Left hindlimb (tissue), 1 donor: ENCODE results near the gene MEGF11.

ENCODE experiments used
- DNase-seq: peaks from one replicate; pipeline ENCODE4 v3.0.0-alpha.2; 2018

Gene MEGF11

DNA sequence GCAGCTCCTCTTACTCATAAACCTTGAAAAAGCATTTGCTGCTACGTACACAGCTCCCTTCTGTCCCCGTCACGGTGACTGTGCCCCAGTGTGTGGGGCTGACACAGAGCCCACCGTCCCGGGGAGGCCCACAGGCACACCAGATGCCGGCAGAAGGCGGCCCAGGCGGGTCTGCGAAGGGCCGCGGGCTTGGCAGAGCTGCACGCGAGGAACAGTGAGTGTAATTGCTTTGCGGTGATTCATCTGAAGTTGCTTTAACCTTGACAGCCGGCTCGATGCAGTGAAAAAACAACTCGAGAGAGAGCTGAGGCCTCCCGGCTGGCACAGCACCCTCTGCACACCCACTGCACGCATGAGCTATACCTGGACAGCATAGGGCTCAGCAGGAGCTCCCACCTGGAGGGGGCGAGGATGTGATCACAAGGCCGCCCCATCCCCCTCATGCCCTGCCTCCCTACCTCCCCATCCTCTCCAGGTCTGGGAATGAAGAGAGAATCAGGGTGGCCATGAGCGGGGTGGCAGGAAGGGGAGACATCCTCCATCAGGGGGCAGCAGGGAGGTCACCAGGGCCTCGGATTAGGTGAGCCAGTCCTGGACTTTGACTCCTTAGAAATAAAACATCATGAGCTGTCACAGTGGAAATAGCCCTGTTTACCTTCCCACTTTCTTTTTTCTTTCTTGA lies 172.7 kb downstream of the MEGF11 start:
- DNase-seq = no peak

DNA sequence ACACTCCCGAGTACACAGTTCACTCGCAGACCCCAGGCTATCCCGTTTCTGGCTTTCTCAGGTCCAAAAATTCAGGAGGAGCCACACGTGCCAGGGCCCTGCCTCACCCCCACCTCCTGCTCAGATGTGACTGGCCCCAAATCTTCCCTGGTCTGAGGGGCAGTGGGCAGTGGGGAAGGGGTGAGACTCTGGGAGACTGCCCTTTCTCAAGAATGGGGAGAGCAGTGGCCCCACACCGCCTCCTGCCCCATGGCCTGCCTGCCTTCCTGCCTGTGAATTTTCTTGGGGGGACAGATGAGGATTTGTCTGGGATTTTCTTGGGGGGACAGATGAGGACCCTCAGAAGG lies 174.6 kb downstream of the MEGF11 start:
- no peak for DNase-seq

DNA sequence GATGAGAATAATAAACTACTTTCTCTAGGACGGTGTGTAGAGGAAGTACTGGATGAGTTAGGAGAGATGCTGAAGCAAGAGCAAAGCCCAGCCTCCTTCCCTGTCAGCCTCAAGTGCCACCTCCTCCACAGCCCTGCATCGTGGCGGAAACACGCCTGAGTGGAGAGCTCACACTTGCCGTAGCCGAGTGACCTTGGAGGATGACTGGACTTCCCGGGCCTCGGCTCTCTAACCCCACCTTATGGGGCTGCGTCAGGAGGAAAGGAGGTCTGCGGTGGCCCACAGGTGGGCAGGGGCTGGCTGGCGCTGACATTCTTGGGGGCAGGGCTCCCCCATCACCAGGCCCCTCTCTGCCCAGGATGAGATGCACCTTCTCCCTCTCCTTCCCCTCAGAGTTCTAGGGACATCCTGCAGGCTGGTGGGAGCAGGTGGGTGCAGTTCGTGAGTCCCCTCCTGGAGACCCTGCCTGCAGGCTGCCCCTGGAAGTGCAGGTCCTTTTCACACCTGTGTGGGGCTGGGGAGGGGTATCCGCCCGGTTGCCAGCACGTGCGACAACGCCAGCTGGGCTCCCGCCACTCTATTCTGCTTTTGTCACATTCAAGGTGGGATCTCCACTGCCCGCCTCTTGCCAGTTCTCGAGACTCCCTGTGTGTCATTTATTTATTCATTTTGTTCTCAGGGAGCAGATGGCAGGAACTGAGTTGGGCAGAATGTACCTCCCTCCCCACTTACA lies 175.2 kb downstream of the MEGF11 start:
- no peak for DNase-seq

DNA sequence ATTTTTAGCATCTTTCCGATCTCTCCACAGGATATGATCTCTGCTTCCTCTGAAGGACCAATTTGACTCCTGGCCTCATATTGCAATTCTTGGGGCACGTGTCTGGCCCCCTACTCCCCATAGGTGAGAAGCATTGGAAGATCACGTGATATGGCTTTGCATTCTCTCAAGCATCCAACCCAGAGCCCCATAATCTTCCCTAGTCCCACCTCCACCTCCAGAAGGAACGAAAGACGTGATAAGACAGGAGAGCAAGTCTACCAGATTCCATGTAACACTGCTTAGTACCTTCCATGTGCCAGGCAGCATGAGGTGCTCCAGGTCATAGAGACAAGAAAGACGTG lies 176.3 kb downstream of the MEGF11 start:
- no peak for DNase-seq

DNA sequence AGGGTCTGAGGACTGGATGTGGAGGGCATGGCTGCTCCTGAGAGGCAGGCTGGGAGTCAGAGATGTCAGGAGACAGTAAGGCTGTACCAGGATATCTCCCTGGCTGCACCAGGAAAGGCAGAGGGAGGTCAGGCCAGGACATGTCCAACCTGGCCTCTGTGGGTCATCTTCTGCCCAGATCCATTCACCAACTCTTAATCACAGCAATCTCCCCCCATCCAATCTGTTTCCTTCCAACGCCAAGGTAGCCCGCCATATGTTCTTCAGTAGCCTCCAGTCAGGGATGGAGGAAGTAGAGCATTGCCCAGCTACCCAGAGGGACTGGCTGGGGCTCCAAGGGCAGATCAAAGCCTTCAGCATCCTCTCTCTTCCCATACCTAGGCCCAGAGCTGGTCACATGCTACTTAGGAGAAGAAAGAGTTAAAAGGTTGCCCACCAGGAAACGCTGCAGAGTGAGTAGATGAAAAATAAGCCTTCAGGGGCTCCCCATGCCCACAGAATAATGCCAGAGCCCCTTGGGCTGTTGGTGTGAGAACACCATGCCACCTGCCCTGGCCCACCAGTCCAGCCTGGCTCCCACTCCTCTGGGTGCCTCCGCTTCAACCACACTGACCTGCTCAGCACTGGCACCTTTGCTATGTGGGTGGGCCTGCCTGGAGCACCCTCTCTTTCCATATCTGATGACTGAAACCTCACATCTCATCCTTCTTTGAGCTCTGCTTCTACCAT lies 176.8 kb downstream of the MEGF11 start:
- no peak for DNase-seq

DNA sequence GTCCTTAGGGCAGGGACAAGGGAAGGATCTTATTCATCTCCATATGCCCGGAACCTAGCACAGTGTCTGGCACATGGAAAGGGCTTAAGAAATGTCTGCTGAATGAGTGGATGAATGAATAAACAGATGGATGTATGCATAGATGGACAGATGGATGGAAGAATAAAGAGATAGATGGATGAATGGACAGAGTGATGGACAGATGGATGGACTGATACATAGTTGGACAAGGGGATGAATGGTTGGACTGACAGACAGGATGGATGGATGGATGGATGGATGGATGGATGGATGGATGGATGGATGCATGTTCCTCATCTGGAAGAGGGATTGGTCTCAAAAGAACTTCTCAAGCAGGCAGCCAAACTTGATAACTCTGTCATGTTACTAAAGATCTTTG lies 177.6 kb downstream of the MEGF11 start:
- no peak for DNase-seq

DNA sequence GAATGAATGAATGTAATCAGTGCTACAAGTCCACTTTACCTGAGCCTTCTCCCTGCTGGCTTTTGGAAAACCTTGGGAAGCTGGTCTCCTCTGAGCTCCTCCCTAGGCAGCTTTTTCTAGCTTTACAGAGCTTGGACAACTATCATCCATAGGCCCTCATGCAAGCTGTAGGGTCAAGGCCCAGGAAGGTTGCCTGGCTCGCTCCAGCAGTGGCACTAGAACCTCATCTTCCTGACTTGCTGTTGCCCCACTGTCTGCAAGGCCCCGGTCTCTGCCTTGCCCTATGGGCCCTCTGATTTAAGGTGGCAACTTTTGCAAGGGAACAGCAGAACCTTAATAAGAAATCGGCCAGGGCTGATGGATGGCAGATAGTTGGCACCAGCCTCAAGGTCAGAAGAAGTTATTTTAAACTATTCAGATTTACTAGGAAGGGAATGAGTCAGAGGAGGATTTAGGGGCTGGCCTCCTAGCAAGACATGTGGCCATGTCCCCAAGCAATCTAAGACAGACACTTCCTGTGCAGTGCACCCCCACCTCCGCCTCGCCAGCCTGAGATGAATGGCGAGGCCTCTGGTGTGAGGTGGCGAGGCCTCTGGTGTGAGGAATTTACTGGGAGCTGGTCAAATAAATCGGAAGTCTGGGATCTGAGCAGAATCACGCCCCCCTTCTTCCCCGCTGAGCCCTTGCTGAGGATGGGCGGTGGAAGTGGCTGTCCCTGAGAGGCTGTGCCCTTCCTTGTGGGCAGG lies 180.8 kb downstream of the MEGF11 start:
- DNase-seq = no peak

DNA sequence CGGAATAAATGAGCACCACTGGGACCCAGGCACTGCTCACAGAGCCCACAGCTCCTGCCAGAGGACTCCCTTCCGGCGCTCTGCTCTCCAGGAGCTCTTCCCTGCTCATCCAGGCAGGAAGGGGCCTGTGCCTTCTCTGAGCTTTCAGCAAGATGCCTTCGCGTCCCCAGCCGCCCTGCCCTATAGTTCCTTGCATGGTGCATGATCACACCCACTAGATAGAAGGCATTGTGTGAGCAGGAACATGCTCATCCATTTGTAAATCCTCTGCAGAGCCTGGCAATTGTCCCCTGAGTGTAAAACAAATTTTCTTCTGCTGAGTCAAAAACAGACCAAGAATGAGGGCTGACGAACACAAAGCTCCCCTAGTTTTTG lies 181.6 kb downstream of the MEGF11 start:
- DNase-seq = no peak

DNA sequence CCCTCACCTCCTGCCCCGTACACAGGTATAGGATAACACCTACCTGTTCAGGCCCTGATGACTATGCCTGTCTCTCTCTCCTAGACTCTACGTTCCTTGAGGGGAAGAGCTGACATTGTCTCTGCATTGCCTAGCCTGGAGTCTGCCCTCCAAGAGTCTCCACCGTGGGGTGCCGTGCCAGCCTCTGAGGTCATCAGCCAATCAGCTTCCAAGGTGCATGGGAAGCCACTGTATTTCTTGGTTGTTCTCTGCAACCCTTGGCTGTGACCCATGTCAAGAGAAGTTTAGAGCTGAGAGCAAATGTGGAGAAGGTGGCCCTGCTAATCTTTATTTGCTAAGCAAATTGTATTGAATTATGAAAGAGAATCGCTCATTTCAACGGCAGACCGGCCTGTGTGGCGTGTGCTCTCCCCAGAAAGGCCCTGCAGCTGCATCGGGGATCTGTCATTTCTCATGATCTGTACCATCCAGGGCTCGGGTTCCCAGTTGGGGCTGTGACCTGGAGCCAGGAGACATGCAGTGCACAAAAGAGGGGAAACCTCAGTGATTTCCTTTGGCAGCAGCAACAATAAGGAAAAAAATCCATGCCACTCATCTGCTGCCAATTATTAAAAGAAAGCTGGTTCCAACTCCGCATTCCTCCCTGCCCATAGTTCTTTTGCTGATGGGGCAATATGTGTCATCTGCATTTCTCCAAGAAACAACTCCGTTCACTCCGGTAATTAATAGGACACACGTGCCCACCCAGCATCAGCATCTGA lies 182.2 kb downstream of the MEGF11 start:
- no peak for DNase-seq

DNA sequence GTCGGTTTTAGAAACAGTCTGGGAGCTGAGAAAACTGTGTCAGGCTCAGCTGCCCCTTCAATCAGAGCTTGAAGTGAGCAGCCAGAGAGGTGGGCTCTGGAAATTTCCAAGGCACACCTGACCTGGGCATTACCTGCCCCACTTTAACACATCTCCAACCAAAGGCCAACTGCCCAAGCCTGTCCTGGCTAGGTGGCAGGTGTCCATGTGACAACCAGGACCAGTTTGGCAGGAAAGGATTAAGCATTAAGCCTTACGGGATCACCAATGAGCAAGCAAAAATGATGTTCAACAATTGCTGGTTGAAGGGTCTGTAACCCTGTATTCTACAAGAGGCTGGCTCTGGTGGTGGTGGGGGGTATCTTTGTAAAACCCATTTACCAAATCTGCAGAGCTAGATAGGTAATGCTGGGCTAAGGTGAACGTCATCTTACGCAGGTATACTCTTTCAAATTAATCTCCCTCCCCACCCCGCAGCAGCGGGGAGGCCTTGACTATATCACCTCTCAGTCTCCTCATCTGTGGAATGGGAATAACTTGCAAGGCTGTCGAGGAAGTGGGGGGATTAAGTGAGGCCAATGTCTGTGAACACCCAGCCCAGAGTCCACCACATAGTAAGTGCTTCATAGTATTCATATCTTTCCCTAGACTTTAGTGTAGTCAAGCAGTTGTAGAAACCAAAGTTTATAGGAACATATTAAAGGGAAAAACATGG lies 183.2 kb downstream of the MEGF11 start:
- DNase-seq = no peak

DNA sequence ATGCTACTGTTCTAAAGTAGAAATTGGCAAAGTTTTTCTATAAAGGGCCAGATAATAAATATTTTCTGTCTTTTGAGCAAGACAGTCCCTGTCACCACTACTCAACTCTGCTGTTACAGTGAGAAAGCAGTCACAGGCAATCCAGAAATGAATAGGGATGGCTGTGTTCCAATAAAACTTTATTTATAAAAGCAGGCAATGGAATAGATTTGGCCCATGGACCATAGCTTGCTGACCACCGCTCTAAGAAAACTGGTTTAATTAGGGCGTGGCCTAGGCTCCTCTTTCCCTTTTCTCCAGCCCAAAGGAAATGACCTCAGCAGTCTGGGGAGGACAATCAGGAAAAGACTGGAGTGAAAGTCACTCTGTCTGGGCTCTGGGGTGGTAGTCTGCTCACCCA lies 183.8 kb downstream of the MEGF11 start:
- DNase-seq = no peak

DNA sequence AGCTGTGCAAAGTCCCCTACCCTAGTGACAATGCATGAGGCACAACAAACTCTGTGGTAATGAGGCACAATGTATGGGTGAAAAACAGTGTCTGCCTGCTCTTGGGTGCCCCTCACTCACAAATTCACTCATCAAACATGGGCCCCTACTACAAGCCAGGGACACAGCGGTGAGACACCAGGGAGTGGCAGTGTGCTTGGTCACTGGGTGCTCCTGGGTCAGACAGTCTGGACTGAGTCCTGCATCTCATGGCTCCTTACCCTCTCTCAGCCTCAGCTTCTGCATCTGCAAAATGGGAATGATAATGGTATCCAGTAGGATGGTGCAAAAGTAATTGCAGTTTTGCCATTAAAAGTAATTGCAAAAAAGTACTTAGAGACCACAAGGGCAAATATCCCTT lies 184.7 kb downstream of the MEGF11 start:
- DNase-seq = no peak

DNA sequence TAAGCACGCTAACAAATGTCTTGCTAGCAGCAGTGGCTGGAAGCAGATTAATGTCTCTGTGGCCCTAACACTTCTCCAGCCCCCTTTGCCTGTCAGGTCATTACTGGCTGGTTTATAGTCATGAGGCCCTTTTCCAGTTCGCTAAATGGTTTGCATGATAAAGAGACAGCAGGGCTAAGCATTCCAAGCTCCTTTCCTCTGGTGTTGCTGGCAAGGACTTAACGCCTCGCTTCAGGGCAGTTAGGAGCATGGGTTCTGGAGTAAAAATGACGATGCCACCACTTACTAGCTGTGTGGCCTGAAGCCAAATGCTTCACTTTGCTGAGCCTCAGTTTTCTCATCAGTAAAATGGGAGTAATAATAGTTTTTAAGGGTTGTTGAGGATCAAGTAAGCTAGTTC lies 185.9 kb downstream of the MEGF11 start:
- no peak for DNase-seq

DNA sequence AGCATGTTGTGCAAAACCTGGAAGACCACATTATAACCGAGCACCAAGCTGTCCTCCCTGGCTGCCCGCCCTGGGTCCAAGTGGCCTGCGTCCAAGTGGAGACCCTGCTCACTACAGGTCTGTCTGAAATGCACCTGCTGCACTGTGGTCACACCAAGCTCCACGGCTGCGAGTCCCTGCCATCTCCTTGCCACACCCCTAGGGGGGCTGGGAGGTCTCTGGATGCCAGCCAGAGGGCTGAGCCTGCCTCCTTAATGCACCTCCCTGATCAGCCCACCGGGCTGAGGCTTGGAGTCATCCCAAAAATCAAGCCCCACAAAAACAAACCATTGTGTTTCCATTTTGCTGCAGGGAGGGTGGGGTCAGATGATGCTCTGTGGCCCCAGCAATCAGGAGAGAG lies 187.1 kb downstream of the MEGF11 start:
- no peak for DNase-seq

DNA sequence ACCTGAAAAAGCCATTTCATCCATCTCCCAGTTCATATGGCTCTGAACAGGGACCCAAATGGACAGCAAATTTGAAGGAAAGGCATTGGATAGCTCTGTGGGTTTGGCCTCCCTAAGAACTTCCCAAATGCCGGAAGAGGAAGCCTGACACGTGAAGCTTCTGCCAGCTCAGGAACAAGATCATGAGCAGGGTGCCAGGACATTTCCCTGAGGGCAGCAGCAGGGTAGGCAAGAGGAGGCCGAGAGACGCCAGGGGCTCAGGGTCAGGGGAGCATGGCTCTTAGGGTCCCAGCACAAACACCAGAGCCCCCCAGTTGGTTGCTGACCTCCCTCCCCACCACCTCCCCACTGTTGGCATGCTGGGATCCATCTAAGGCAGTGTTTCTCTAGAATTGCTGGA lies 187.5 kb downstream of the MEGF11 start:
- no peak for DNase-seq

DNA sequence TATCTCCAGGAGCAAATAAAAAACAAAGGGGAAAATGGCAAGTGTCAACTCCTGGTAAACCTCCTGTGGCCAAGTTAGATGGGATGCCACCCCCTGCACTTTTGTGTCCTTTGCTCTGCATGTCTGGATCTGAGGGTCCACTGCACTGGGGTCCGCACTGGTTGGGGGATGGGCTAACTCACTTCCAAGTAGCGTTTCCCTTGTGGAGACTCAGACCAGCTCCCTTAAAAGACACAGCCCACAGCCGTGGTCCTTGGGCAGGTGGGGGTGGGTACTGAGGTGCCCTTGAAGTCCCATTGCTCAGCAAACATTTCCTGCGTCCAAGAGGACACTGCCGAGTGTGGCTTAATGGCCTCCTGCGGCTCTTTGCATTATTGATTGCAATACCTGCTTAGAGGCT lies 188.2 kb downstream of the MEGF11 start:
- no peak for DNase-seq

DNA sequence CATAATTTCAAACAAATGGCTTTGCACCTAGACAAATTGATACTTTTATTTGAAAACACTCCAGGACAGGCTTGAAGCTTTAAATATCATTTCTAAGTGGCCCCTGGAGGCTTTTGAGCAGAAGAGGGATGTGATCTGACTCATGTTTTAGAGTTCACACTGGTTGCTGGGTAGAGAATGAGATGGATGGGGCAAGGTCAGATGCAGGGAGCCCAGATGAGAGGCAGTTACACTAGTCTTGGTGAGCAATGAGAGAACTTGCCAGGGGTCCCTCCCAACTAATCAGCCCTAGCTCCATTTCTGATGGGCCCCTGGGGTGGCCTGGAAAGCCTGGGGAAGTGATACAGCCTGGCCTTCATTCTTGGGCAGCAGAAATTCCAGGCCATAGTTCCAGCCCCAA lies 190.4 kb downstream of the MEGF11 start:
- no peak for DNase-seq

DNA sequence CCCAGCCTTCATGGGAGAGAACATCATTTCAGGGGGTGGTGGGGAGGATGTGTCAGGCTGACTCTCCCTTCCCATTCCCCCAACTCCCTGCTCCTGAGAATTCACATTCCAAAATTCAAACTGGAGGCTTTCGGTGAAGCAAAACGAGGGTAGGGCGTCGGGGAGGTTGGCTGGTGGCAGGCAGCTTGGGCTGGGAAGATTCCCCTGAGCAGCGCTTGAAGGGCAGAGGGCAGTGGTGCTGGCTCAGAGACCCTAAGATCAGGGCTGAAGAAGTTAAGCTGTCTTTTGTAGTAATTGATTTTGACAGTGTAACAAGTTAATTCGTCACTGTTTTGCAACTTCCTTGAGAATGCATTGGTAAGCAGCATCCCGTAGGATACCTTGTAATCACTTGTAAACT lies 196.5 kb downstream of the MEGF11 start:
- no peak for DNase-seq

DNA sequence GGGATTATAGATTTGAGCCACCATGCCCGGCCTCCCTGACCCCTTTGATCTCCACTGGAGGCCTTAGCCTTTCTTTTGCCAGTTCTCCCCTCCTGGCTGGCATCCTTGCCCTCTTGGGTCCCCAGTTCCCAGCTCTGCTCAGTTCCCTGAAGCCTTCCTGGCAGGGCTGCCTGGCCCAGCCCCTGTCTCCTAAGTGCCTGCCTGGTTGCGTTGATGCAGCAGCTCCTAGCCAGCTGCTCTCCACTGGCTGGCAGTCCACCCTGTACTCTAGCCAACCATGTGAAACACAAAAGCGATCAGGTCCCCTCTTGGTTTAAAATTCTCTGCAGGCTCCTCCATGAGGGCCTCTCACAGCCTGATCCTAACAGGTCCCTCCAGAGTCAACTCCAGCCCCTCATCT lies 199.6 kb downstream of the MEGF11 start:
- no peak for DNase-seq

DNA sequence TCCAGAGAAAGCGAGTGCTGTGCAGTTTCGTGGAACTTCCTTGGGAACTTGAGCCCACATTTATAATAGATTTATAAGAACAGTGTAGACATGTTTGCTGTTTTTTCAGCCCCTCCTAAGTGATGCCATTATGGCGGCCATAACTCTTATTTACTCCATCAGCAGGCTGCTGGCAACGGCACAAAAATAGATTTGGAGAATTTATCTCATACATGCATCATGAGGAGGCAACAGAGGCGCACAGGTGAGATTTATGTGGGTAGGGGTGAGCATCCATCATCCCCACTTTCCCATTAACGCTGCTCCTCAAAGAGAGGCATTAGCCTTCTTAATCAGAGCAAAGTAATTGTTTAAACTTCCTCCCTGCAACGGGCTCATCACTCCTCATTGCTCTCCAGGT lies 201.7 kb downstream of the MEGF11 start:
- DNase-seq = no peak

DNA sequence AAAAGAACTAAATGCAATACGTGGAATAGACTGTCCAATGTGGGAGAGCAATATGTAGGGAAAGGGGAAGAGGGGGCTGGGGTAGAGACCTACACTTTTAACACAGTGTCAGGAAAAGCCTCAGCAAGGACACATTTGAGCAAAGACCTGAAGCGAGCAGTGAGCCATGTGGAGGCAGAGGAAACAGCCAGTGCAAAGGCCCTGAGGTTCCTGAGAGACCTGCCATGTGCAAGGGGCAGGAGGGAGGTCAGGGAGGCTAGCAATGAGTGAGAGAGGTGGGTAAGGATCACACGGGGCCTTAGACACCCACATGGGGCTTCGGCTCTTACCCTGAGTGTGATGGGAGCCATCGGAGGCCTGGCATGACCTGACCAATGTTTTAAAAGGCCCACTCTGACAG lies 203.3 kb downstream of the MEGF11 start:
- DNase-seq = no peak

DNA sequence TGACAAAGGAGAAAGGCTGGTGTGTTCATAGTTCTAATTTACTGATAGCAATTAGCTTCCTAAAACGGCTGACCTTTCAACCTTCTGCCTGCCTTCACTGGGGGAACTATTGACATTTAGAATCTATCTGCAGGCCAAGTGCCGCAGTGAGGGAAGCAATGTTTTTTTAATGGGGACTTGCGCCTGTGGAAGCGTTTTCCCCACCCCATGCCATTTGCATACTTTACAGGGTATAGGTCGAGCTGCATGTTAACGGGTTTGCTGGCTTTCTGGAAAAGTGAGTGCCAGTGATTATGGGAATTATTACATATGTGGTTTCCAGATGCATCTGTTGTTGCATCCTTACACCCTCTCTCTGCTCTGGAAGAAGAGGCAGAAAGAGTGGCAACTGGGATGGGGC lies 204.2 kb downstream of the MEGF11 start:
- no peak for DNase-seq
